ENCODE measurements around the gene ITGB3. TPM values are rescaled to one million over a fixed set of nuclear protein-coding genes. Genes with fewer than 3 reads are reported as not detected.
A peak's percentile ranks its signal among the peaks of the same experiment; 100 is the strongest.

The ITGB3 gene
- total and polyA plus RNA-seq, 10 of the 15 experiments (the other 5 are each of a cell fraction or from before 2014, with no cell fraction given): 0.69 to 22.8 (median 13.6) TPM

- TF ChIP-seq ZNF592 (IDR thresholded peaks at IDR 0.05) (peak; percentile 98), HDAC6 (IDR thresholded peaks at IDR 0.05; ENCODE audit: unreplicated experiment) (no peak), STAT1 (conservative IDR thresholded peaks at IDR 0.05) (no peak), CREM (IDR thresholded peaks at IDR 0.05; ENCODE audit: low read depth) (peak; percentile 82), TARDBP (IDR thresholded peaks at IDR 0.05; ENCODE audit: borderline replicate concordance) (peak; percentile 51; the same call in 1 of the 2 replicates), IRF3 (IDR thresholded peaks at IDR 0.05) (no peak), POLR2AphosphoS2 (IDR thresholded peaks at IDR 0.05; ENCODE audit: low read depth, low read length) (no peak), CHD4 (IDR thresholded peaks at IDR 0.05) (no peak; the same call in 1 of the 2 replicates), PKNOX1 (IDR thresholded peaks at IDR 0.05) (peak; percentile 73), ZBTB11 (CRISPR knock-in tag; IDR thresholded peaks at IDR 0.05) (no peak), FOXM1 (IDR thresholded peaks at IDR 0.05; ENCODE audit: low read depth, low read length) (peak; percentile 96), NFYB (IDR thresholded peaks at IDR 0.05; ENCODE audit: insufficient read depth, low read depth, low read length) (no peak), SREBF1 (IDR thresholded peaks at IDR 0.05; ENCODE audit: low read length) (no peak), REST (IDR thresholded peaks at IDR 0.05; ENCODE audit: low read depth, low read length) (no peak), GATAD2B (conservative IDR thresholded peaks at IDR 0.05; ENCODE audit: low read depth) (peak; percentile 93), POU2F2 (IDR thresholded peaks at IDR 0.05; ENCODE audit: borderline replicate concordance, low read depth, low read length) (peak; percentile 35; the same call in 1 of the 3 replicates)
Observed at GRCh38 chr17:47286198-47286914, 32.7 kb downstream of the ITGB3 start (continued).
